Measurements from ENCODE around the gene RPS18.

Gene RPS18

DNA sequence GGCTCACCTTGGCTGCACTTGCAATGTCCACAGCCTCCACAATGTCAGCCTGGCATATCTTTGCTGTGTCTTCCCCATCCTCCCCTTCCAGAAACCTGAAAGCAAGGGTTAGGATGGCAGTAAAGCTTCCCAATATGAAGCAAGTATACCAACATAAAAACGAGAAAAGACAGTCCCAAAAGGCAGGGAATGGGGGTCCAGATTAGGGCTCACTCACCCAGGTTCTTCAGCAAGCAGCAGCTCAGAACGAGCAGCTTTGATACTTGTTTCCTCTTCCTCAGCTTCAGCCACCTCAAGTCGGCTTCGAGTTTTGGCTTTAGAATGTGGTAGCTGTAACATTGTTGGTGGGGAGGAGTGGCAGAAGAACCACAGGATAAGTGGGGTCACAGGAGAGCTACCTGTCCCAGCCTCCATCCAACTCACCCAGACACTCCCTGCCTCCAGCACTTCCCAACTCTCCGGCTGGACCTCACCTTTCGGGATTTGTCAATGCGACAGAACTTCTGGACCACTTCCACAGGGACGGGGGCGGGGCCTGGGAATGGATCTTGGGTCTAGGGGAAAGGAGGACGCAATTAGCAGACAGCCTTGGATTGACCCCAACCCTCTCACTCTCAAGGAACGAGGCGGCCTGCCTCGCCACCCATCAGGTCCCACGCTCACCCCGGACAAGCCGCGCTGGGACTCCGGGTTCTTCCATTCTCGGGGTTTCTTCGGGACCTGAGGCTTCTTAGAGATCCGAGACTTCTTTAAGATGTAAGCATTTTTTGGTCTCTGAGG lies 16.5 kb downstream of the RPS18 start:
- no peak for DNase-seq (ENCODE audit: low read depth)
- H3K4me3 ChIP-seq (ENCODE audit: low read depth, low read length): peak overlapping the region; percentile 97

- H3K4me3 ChIP-seq (ENCODE audit: low read depth, low read length): peak within 1 kb of the TSS; percentile 97
- DNase-seq (ENCODE audit: low read depth): peak; percentile 67
Observed at GRCh38 chr6:33288921-33289783, 17.3 kb downstream of the RPS18 start, which contains the start of the genes PFDN6 and WDR46. PFDN6 (plus strand) TSS chr6:33289601; CDS start chr6:33289857, 256 bp downstream. WDR46 (minus strand) TSS chr6:33289239; CDS start chr6:33289170, 69 bp downstream.

- DNase-seq (ENCODE audit: low read depth): no peak
- peak overlapping the region; percentile 97 for H3K4me3 ChIP-seq (ENCODE audit: low read depth, low read length)
Observed at GRCh38 chr6:33289784-33290315, 18.0 kb downstream of the RPS18 start.

GRCh38 chr6:33290459-33290858 lies 18.6 kb downstream of the RPS18 start:
- no peak for DNase-seq (ENCODE audit: low read depth)

GRCh38 chr6:33292996-33293682 lies 21.3 kb downstream of the RPS18 start:
- H3K4me3 ChIP-seq (ENCODE audit: low read depth, low read length): no peak overlapping the region
- no peak for DNase-seq (ENCODE audit: low read depth)

More at GRCh38 chr6:33290459-33290858, 18.6 kb downstream of the RPS18 start:
- H3K4me3 ChIP-seq (ENCODE audit: low read depth, low read length): peak overlapping the region; percentile 97

DNA sequence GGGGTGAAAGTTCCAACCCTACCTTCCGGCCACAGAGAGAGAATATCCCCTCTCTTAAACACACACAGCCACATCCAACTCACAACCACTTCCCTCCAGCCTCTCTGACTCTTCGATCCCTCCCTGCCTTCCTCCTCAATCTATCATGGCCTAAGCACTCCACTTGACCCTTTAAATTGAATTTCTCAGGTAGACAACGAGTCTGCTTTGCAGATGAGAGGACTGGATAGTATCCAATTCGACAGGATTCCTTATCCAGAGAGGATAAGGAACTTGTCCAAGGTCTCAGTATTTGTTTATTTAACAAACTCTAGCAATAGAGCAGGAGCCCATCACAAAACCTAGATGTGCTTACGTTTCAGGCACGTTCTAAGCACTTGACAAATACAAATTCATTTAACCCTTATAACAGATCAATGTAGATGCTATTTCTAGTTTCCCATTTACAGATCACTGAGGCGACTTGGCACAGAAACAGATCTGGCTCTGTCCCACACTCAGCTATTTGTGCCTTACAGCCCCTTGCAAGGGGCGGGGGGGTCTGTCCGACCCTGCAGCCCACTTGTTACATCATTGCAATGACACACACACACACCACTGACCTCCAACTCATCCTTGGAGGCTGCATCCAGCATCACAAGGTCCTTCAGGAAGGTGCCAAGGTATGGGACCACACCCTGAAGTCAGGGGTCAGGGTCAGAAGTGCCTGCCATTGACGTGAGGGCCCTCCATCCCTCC lies 22.4 kb downstream of the RPS18 start:
- no peak for DNase-seq (ENCODE audit: low read depth)
- no peak overlapping the region for H3K4me3 ChIP-seq (ENCODE audit: low read depth, low read length)

DNA sequence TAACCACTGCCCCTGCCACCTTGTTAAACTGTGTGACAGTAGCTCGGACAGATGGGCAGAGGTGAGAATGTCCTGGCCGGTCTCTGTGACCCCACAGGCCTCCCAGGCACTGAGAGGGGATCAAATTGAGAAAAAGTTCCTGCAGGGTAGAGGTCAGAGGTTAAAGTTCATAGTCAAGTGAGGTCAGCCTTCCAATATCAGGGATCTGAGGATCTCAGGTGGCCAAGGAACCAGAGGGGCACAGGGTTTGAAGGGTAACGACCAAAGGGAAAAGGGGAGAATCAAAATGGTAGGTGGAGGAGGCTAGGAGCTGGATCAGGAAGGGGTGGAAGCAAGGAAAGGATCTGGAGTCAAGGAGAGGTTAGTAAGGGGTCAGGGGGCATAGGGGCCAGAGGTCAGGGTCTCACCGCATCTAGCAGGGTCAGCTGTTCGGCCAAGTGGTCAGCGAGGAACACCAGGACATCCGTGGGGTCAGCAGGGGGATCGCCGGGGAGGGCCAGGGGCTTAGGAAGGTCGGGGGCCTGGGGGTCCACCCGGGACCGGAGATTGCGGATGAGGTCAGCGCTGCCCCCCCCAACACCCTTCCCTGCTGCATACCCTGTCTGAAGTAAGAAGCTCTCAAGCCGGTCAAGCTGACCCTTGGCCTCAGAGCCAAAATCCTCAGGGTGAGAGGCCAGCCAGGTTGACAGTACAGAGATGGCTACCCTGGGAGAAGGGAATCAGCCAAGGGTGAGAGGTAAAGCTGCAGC lies 23.9 kb downstream of the RPS18 start:
- H3K4me3 ChIP-seq (ENCODE audit: low read depth, low read length): no peak overlapping the region
- no peak for DNase-seq (ENCODE audit: low read depth)

GRCh38 chr6:33296797-33297405 lies 25.0 kb downstream of the RPS18 start:
- no peak for DNase-seq (ENCODE audit: low read depth)
- peak overlapping the region; percentile 76 for H3K4me3 ChIP-seq (ENCODE audit: low read depth, low read length)

- DNase-seq (ENCODE audit: low read depth): no peak
- H3K4me3 ChIP-seq (ENCODE audit: low read depth, low read length): peak overlapping the region; percentile 76
Observed at GRCh38 chr6:33297406-33297955, 25.6 kb downstream of the RPS18 start.

DNA sequence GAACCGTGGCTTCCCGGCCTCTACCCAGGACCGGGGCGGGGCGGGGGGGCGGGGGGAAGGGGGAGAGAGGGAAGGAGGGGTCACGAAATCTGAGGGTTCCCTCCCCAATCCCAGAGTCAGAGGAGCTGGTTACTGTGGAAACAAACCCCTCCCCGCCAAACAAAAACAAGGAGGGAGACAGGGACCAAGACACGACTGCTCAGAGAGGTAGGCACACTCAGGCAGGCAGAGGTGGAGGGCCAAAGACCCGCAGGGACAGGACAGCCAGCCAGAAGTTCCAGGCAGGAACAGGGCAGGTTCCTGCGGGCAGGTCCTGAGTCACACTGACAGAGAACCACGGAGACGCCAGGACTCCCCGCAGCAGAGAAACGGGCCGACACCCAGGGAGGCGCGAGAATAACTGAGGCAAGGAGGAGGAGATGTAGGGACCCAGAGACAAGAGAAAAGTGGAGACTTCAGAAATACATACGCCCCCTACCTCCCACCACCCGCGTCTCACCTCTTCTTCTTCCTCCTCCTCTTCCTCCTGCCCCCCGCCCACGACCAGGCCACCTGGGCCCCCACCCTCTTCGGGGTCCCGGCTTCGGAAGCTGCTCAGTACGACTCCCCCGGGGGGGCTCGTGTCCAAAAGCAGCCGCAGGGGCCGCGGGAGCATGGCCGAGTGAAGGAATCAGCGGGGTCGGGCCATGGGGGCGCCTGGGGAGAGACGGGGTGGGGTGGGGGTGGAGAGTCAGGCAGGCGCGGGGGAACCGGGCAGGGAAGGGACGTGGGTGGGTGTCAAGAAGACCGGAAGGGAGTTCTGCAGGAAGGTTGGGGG lies 26.3 kb downstream of the RPS18 start:
- no peak for DNase-seq (ENCODE audit: low read depth)
- peak overlapping the region; percentile 76 for H3K4me3 ChIP-seq (ENCODE audit: low read depth, low read length)

DNA sequence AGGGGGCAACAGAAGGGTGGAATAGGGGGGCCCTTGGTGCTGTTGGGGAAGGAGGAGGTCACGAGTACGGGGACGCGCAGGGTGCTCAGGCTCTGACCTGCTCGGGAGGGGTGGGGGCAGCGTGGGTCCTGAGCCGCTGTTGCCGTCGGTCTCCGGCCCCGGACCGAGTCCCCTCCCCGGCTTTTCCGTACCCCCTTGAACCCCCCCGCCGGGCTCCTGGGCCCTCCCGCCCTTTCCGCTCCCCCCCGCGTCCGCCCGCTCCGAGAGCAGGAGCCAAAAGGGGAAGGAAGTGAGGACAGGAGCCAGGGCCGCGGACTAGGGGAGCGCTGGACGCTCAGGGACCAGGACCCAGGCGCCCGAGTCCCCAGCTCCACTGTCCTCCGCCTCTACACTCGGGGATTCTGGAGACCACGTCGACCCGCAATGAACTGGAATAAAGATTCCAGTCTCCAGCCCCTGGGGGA lies 26.9 kb downstream of the RPS18 start, which contains the start of gene RGL2:
RGL2 (minus strand) TSS at position 170 of the 464 bp plus-strand sequence. CDS start 332 bp downstream, outside the sequence.
- DNase-seq (ENCODE audit: low read depth): no peak
- H3K4me3 ChIP-seq (ENCODE audit: low read depth, low read length): peak within 1 kb of the TSS; percentile 76

DNA sequence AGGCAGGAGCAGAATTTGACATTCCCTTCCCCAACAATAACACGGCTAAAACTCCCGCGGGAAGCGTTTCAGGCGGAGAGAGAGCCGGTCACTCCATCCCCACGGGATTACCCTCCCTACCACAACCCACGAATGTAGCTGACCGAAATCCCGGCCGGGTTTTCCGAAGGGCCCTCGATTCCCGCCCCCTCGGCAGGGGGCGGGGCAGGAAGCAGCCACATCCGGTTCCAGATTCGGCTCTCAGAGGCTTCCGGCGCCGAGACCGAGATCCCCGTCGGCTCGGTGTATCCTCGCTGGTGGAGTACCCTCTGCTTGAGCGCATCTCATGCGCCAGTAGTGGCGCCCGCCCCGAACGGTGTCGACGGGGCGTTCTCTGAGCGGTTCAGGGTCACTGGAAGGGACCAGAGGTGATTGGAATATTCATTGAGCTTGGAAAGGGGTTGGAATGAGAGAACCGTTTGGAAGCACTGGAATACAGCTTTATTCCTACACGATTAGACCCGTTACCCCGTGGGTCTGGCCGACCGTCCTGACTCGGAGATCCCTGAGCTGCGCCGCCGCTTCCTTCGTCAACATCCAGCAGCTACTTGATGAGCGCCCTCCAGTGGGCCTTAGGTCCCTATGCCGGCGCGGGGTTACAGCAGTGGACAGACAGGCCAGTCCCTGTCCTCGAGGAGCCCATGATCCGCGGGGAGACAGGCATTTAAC lies 27.5 kb downstream of the RPS18 start:
- peak; percentile 66 for DNase-seq (ENCODE audit: low read depth)
- H3K4me3 ChIP-seq (ENCODE audit: low read depth, low read length): peak overlapping the region; percentile 76

DNA sequence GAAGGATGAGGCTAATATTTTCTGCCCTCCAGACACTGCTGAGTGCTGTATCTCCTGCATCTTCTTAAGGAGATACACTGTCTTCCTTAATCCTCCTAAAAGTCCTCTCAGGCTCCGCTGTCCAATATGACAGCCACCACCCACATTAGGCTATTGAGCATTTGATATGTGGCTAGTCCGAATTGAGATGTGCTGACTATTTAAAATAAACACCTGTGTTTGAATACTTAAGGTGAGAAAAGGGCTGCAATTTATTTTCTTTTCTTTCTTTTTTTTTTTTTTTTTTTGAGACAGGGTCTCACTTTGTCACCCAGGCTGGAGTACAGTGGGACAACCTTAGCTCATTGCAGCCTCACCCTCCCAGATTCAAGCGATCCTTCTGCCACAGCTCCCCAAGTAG lies 30.0 kb downstream of the RPS18 start:
- no peak for DNase-seq (ENCODE audit: low read depth)
- H3K4me3 ChIP-seq (ENCODE audit: low read depth, low read length): no peak overlapping the region

GRCh38 chr6:33304216-33304615 lies 32.3 kb downstream of the RPS18 start:
- DNase-seq (ENCODE audit: low read depth): no peak
- no peak overlapping the region for H3K4me3 ChIP-seq (ENCODE audit: low read depth, low read length)

DNA sequence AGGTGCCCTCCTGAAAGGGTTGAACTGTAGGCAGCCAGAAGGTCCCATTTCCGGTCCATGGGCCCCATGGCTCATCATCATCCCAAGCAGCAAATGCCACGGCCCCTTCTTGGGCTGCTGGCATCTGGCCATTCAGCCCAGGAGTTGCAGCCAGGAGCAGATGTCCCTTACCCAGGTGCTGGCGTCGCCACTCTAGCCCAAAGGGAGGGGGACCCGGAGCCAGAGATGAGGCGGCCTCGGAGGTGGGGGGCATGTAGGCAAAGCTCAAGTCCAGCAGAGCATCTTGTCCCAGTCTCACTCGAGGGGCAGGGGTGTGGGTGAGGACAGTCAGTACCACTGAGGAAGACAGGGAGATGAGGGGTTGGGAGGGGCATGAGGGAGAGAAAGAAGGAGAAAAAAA lies 33.2 kb downstream of the RPS18 start:
- H3K4me3 ChIP-seq (ENCODE audit: low read depth, low read length): no peak overlapping the region
- DNase-seq (ENCODE audit: low read depth): no peak

DNA sequence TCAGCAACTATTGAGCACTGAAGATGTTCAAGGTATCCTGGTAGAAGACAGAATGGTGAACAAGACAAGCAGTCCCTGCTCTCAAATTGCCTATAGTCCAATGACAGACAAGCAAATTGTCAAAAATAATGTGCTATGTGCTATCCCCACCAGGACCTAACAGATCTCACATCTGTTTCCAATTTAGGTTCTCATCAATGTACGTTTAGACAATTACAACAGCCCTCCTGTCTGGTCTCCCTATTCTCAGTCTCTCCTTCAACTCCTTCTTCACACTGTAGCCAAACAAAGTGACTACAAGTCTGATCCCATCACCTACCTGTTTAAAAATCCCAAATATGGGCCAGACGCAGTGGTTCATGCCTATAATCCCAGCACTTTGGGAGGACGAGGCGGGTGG lies 34.5 kb downstream of the RPS18 start:
- H3K4me3 ChIP-seq (ENCODE audit: low read depth, low read length): no peak overlapping the region
- no peak for DNase-seq (ENCODE audit: low read depth)

Data from skeletal muscle cell (primary cell).